Loucy (cell line): ENCODE results near the gene SCAF1.

Source experiments
- H2AFZ ChIP-seq: fragments of 200-600 bp; sonication (generic); 2 replicates; pipeline ENCODE4 v1.6.0; 2016; ENCODE audit warnings: antibody characterized with exemption, mild to moderate bottlenecking, low read length, moderate library complexity
- H3F3A ChIP-seq: fragments of 200-600 bp; 2 replicates; pipeline ENCODE4 v1.6.0; 2016; ENCODE audit warnings: antibody characterized with exemption, low read depth, mild to moderate bottlenecking
- H3K27me3 ChIP-seq: fragments of 200-600 bp; sonication (generic); 2 replicates; pipeline ENCODE4 v1.6.1; 2014; ENCODE audit warnings: low read length, mild to moderate bottlenecking; ENCODE audit not compliant: insufficient read depth, poor library complexity, severe bottlenecking
- H3K36me3 ChIP-seq: fragments of 200-600 bp; sonication (generic); 2 replicates; pipeline ENCODE4 v1.6.1; 2016; ENCODE audit warnings: low read length; ENCODE audit not compliant: insufficient read depth
- H3K4me1 ChIP-seq: fragments of 200-600 bp; sonication (generic); 2 replicates; pipeline ENCODE4 v1.5.1; 2014; ENCODE audit warnings: low read length, mild to moderate bottlenecking; ENCODE audit not compliant: insufficient read depth, poor library complexity, severe bottlenecking
- H3K4me2 ChIP-seq: fragments of 200-600 bp; sonication (generic); 2 replicates; pipeline ENCODE4 v1.6.0; 2014; ENCODE audit warnings: antibody characterized with exemption, low read length, low read depth, mild to moderate bottlenecking; ENCODE audit not compliant: poor library complexity, severe bottlenecking
- H3K4me3 ChIP-seq: fragments of 200-600 bp; sonication (generic); 2 replicates; pipeline ENCODE4 v1.5.1; 2014; ENCODE audit warnings: low read length, mild to moderate bottlenecking, mixed read lengths; ENCODE audit not compliant: poor library complexity, severe bottlenecking
- H3K79me2 ChIP-seq: fragments of 200-600 bp; sonication (generic); 2 replicates; pipeline ENCODE4 v1.6.1; 2014; ENCODE audit warnings: low read length; ENCODE audit not compliant: insufficient read depth
- H3K9ac ChIP-seq: fragments of 200-600 bp; sonication (generic); 2 replicates; pipeline ENCODE4 v1.6.0; 2014; ENCODE audit warnings: mild to moderate bottlenecking, low read depth, low read length, moderate library complexity; ENCODE audit not compliant: poor library complexity, severe bottlenecking
- H3K9me2 ChIP-seq: fragments of 200-600 bp; sonication (generic); replicated peaks from 2 replicates; pipeline ENCODE4 v1.6.1; 2016; ENCODE audit warnings: low read depth, low read length, mixed read lengths
- H3K9me3 ChIP-seq: fragments of 200-600 bp; sonication (generic); 2 replicates; pipeline ENCODE4 v1.6.1; 2014; ENCODE audit warnings: mild to moderate bottlenecking, antibody characterized with exemption, low read length, low read depth; ENCODE audit not compliant: insufficient read depth
- H4K20me1 ChIP-seq: fragments of 200-600 bp; sonication (generic); 2 replicates; pipeline ENCODE4 v1.6.0; 2014; ENCODE audit warnings: antibody characterized with exemption, low read length, mild to moderate bottlenecking; ENCODE audit not compliant: insufficient read depth, poor library complexity, severe bottlenecking
- CTCF ChIP-seq: fragments of 200-600 bp; sonication (generic); conservative IDR thresholded peaks from 2 replicates; pipeline ENCODE4 v1.5.1; 2014; ENCODE audit warnings: mild to moderate bottlenecking, antibody characterized with exemption, low read length
- EZH2phosphoT487 ChIP-seq: fragments of 200-600 bp; IDR thresholded peaks from 2 replicates; pipeline ENCODE4 v1.6.1; 2018; ENCODE audit warnings: antibody characterized with exemption, mild to moderate bottlenecking, moderate library complexity, borderline replicate concordance

Gene SCAF1

GRCh38 chr19:49646586-49646985 lies 4.6 kb downstream of the SCAF1 start:
- peaks cover 9% of the 10 kb centered on the region; the same call in 1 of the 2 replicates for H3K36me3 ChIP-seq
- no peaks in the 10 kb centered on the region for H3K9me3 ChIP-seq
- no peaks in the 10 kb centered on the region for H3K27me3 ChIP-seq
- H3F3A ChIP-seq = no peaks in the 10 kb centered on the region
- no peak overlapping the region for H3K4me3 ChIP-seq
- TF ChIP-seq CTCF = no peak
- no peak for TF ChIP-seq EZH2phosphoT487
- peaks cover 18% of the 10 kb centered on the region for H3K4me1 ChIP-seq
- H2AFZ ChIP-seq = no peak overlapping the region
- H3K9me2 ChIP-seq = no peaks in the 10 kb centered on the region
- no peak overlapping the region for H3K9ac ChIP-seq
- H3K4me2 ChIP-seq = no peak overlapping the region
- H4K20me1 ChIP-seq = peaks cover 21% of the 10 kb centered on the region
- H3K79me2 ChIP-seq = peaks cover 42% of the 10 kb centered on the region

DNA sequence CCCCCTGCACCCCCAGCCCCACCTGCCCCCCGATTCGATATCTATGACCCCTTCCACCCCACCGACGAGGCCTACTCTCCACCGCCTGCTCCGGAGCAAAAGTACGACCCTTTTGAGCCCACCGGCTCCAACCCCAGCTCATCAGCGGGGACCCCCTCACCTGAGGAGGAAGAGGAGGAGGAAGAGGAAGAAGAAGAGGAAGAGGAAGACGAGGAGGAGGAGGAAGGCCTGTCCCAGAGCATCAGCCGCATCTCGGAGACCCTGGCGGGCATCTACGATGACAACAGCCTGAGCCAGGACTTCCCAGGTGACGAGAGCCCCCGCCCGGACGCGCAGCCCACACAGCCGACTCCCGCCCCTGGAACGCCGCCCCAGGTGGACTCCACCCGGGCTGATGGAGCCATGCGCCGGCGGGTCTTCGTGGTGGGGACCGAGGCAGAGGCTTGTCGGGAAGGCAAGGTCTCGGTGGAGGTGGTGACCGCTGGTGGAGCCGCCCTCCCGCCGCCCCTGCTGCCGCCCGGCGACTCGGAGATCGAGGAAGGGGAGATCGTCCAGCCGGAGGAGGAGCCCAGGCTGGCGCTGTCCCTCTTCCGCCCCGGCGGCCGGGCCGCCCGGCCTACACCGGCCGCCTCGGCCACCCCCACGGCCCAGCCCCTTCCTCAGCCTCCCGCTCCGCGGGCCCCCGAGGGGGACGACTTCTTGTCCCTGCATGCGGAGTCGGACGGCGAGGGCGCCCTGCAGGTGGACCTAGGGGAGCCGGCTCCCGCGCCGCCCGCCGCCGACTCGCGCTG lies 9.2 kb downstream of the SCAF1 start:
- Histone ChIP-seq H3K4me3 (no peak overlapping the region), H3K9me3 (no peaks in the 10 kb centered on the region), H3F3A (no peaks in the 10 kb centered on the region), H3K79me2 (peaks cover 1% of the 10 kb centered on the region; the same call in 1 of the 2 replicates), H3K4me2 (no peak overlapping the region), H2AFZ (no peak overlapping the region), H3K9ac (no peak overlapping the region), H3K9me2 (no peaks in the 10 kb centered on the region), H4K20me1 (no peaks in the 10 kb centered on the region), H3K27me3 (no peaks in the 10 kb centered on the region), H3K36me3 (peaks cover 39% of the 10 kb centered on the region; the same call in 1 of the 2 replicates), H3K4me1 (no peaks in the 10 kb centered on the region)
- no peak for TF ChIP-seq EZH2phosphoT487
- no peak for TF ChIP-seq CTCF

- H3K79me2 ChIP-seq = no peaks in the 10 kb centered on the region
These were observed 10.0 kb downstream of the SCAF1 start for GRCh38 chr19:49651820-49652550.

More at GRCh38 chr19:49651820-49652550, 10.0 kb downstream of the SCAF1 start:
- Histone ChIP-seq H3K9ac (no peak overlapping the region), H3K27me3 (no peaks in the 10 kb centered on the region), H3K4me3 (no peak overlapping the region), H3F3A (no peaks in the 10 kb centered on the region), H2AFZ (no peak overlapping the region), H3K36me3 (peaks cover 41% of the 10 kb centered on the region; the same call in 1 of the 2 replicates), H3K9me3 (no peaks in the 10 kb centered on the region), H3K4me1 (no peaks in the 10 kb centered on the region), H3K9me2 (no peaks in the 10 kb centered on the region), H4K20me1 (no peaks in the 10 kb centered on the region), H3K4me2 (no peak overlapping the region)
- TF ChIP-seq CTCF (no peak), EZH2phosphoT487 (no peak)
